MCF 10A (cell line): ENCODE data around the gene HS1BP3. TPM values are rescaled to one million over a fixed set of nuclear protein-coding genes. Genes with fewer than 3 reads are reported as not detected.

Experiments used
- BruUV-seq: library from RNA; stranded (reverse); fragments of 400-500 nt; replicated peaks from 2 replicates; lab custom pipeline; 2021; lab: Mats Ljungman, UMichigan
- CTCF ChIA-PET: fragments of 300-600 bp; sonication (Branson Sonifier 250); formaldehyde crosslinking; extraction: SDS; loops from one replicate; lab custom pipeline; 2021; ENCODE audit warnings: antibody characterized with exemption, inconsistent platforms; lab: Yijun Ruan, JAX
- POLR2A ChIA-PET: fragments of 300-600, 350-650 bp; sonication (Branson Sonifier 250); formaldehyde crosslinking; extraction: SDS; loops from one replicate; lab custom pipeline; 2020; ENCODE audit warnings: antibody characterized with exemption, inconsistent platforms; lab: Yijun Ruan, JAX
- DNase-seq: peaks from one replicate; pipeline ENCODE4 v3.0.0-alpha.2; 2018; ENCODE audit not compliant: unreplicated experiment
- H3K27ac Mint-ChIP-seq: one replicate; pipeline ENCODE4 v1.8.0; 2022; ENCODE audit warnings: mild to moderate bottlenecking, low read depth, mixed read lengths; ENCODE audit not compliant: unreplicated experiment
- H3K27me3 Mint-ChIP-seq: one replicate; pipeline ENCODE4 v1.8.0; 2022; ENCODE audit warnings: mixed read lengths; ENCODE audit not compliant: insufficient read depth, unreplicated experiment
- H3K36me3 Mint-ChIP-seq: one replicate; pipeline ENCODE4 v1.8.0; 2022; ENCODE audit warnings: mild to moderate bottlenecking, moderate library complexity, mixed read lengths; ENCODE audit not compliant: insufficient read depth, unreplicated experiment
- H3K4me1 Mint-ChIP-seq: one replicate; pipeline ENCODE4 v1.8.0; 2022; ENCODE audit warnings: mixed read lengths; ENCODE audit not compliant: insufficient read depth, unreplicated experiment
- H3K4me3 Mint-ChIP-seq: one replicate; pipeline ENCODE4 v1.8.0; 2022; ENCODE audit warnings: mild to moderate bottlenecking, moderate library complexity, mixed read lengths; ENCODE audit not compliant: unreplicated experiment
- H3K9me3 Mint-ChIP-seq: one replicate; pipeline ENCODE4 v1.8.0; 2022; ENCODE audit warnings: mixed read lengths; ENCODE audit not compliant: unreplicated experiment
- CTCF ChIP-seq: fragments of 200-600 bp; IDR thresholded peaks from one replicate; pipeline ENCODE4 v1.8.0; 2022; ENCODE audit warnings: antibody characterized with exemption, mild to moderate bottlenecking; ENCODE audit not compliant: unreplicated experiment
- intact Hi-C: fragments of 100-400 bp; cut with micrococcal nuclease; formaldehyde crosslinking; loops from 2 replicates; pipeline ENCODE4 v1.14.1; 2022
- total RNA-seq: library from RNA; stranded (reverse); gene quantifications from 2 replicates; pipeline ENCODE4 v1.2.3, GENCODE V29; 2022

The HS1BP3 gene
- total RNA-seq, 1 experiment from 2014 or later, result 10.0 TPM

- Mint-ChIP-seq H3K27me3 (no peaks in the 10 kb centered on the region), H3K9me3 (no peaks in the 10 kb centered on the region), H3K4me1 (peaks cover 22% of the 10 kb centered on the region), H3K36me3 (peaks cover 8% of the 10 kb centered on the region), H3K4me3 (no peak overlapping the region), H3K27ac (no peak overlapping the region)
- ChIA-PET CTCF (interaction anchor here (0.7 to 4.0 kb wide), 12 partner anchors 12 to 322 kb away, joined by 3 to 61 read pairs (median 5); no protein-coding TSS in a partner anchor), POLR2A (no interaction called here)
- no peak for DNase-seq
- intact Hi-C loops, result no loop called here
- no peak for TF ChIP-seq CTCF
- BruUV-seq, result no TSS peak
These were observed 2.1 kb downstream of the HS1BP3 start for GRCh38 chr2:20648831-20649230.

DNA sequence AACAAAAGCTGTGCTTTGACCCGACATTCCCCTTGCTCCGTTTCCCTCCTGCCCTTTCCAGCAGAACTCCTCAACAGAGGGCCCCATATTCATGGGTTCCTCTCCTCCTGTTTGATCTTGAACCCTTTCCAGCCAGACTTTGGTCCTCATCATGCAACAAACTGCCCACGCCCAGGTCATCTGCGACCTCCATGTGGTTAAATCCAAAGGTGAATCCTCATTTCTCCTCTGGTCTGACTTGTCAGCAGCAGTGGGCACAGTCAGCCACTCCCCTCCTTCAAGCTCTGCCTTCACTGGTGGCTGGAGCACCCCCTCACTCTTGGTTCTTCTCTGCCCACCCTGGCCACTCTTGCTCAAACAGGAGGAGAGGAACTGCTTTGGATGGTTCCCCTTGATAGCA is 2.7 kb downstream of the HS1BP3 start:
- H3K4me1 Mint-ChIP-seq, result peaks cover 22% of the 10 kb centered on the region
- intact Hi-C loops, result no loop called here
- no peak overlapping the region for H3K4me3 Mint-ChIP-seq
- H3K36me3 Mint-ChIP-seq, result peaks cover 13% of the 10 kb centered on the region
- no peaks in the 10 kb centered on the region for H3K9me3 Mint-ChIP-seq
- no peaks in the 10 kb centered on the region for H3K27me3 Mint-ChIP-seq
- no TSS peak for BruUV-seq
- H3K27ac Mint-ChIP-seq, result no peak overlapping the region
- ChIA-PET POLR2A (interaction anchor here (1.1 kb wide), 1 partner anchor 210 kb away, joined by 3 read pairs; no protein-coding TSS in a partner anchor), CTCF (interaction anchor here (0.7 to 4.0 kb wide), 11 partner anchors 13 to 322 kb away, joined by 3 to 61 read pairs (median 5); no protein-coding TSS in a partner anchor)
- no peak for DNase-seq
- TF ChIP-seq CTCF, result no peak

DNA sequence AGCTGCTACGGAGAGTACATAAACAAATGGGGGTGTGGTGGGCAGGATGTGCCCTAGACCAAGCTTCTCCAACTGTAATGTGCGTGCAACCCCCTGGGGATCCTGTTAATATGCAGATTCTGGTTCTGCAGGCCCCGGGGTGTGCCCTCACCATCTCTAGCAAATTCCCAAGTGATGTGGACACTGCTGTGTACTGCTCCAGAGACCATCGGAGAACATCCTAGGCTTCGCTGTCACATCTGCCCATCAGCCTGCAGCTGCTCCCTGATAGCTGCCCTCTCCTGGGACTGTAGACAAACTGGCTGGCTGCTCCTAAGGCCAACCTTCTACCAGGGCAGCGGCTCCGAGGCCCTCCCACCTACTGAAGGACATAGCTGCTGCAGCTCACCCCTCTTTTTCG is 3.2 kb downstream of the HS1BP3 start:
- ChIA-PET POLR2A (interaction anchor here (1.1 kb wide), 1 partner anchor 210 kb away, joined by 3 read pairs; no protein-coding TSS in a partner anchor), CTCF (interaction anchor here (0.7 to 3.3 kb wide), 9 partner anchors 13 to 322 kb away, joined by 3 to 17 read pairs (median 6); no protein-coding TSS in a partner anchor)
- no peak overlapping the region for H3K4me3 Mint-ChIP-seq
- H3K27ac Mint-ChIP-seq, result no peak overlapping the region
- no peaks in the 10 kb centered on the region for H3K9me3 Mint-ChIP-seq
- H3K36me3 Mint-ChIP-seq, result peaks cover 14% of the 10 kb centered on the region
- BruUV-seq, result no TSS peak
- no peak for TF ChIP-seq CTCF
- H3K27me3 Mint-ChIP-seq, result no peaks in the 10 kb centered on the region
- DNase-seq, result no peak
- peaks cover 22% of the 10 kb centered on the region for H3K4me1 Mint-ChIP-seq
- intact Hi-C loops, result no loop called here

DNA sequence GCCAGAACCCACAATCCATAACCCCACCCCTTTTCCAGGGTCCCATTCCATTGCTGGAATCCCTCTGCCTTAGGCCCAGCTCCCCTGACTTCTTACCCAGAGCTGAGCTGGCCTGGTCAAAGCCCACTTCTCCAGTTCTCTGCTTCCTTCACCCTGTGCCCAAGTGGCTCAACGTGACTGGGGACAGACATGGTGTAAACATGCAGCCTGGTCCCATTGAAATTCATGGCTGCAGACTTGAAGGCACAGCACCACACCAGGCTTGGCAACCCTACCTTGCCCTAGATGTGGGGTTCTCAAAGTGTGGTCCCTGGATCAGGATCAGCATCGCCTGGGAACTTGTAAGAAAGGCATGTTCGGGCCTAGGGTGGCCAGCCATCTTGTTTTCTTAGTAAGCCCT is 3.7 kb downstream of the HS1BP3 start:
- DNase-seq, result no peak
- CTCF ChIA-PET, result interaction anchor here (0.6 to 3.3 kb wide), 8 partner anchors 12 to 552 kb away, joined by 3 to 17 read pairs (median 4); no protein-coding TSS in a partner anchor
- Mint-ChIP-seq H3K4me1 (peaks cover 26% of the 10 kb centered on the region), H3K4me3 (no peak overlapping the region), H3K9me3 (no peaks in the 10 kb centered on the region), H3K27ac (no peak overlapping the region), H3K27me3 (no peaks in the 10 kb centered on the region), H3K36me3 (peaks cover 17% of the 10 kb centered on the region)
- intact Hi-C loops, result no loop called here
- POLR2A ChIA-PET, result no interaction called here
- no TSS peak for BruUV-seq
- no peak for TF ChIP-seq CTCF
